Measurements from ENCODE around the gene TTLL5. TPM values are rescaled to one million over a fixed set of nuclear protein-coding genes. Genes with fewer than 3 reads are reported as not detected.

TTLL5 gene
- total RNA-seq, 1 donor from 2014 or later = 39.6 TPM

DNA sequence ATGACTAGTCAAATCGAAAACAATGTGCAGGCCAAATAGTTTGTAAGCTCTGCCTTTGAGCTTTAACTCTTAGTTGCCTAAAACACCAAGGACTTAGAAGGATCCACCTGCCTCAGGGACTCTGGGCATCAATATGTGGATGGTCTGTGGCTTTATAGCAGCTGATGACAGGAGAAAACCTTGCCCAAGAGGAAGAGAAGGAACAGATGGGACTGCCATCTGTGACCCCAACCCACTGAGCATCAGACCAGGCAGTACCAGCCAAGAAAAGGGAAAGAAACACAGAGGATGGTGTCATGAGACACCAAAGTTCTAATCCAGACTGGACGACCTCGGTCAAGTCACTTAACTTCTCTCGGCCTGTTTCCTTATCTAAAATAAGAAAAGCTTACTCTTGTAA lies 308.1 kb downstream of the TTLL5 start:
- no peak for TF ChIP-seq CTCF (conservative IDR thresholded peaks at IDR 0.05; ENCODE audit: low read depth, low read length)
- no peak overlapping the region for H3K4me3 ChIP-seq (ENCODE audit: low read depth, low read length)
- DNase-seq (ENCODE audit: low read depth) = no peak

DNA sequence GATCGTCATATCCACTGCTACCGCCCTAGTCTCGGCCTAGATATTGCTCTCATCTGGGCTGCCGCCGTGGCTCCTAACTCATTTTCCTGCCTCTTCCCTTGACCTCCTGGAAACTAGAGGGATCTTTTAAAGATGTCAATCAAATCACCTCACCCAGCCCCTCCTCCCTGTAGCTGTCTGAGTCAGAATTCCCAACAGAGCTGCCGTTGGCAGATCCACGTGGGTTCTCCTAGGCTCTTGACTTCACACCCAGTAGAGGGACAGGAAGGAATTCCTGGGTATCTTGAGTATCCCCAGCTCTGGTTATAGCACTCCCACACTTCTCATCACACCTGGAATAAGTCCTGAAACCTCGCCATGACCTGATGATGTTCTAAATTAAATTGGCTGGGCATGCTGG lies 308.8 kb downstream of the TTLL5 start:
- TF ChIP-seq CTCF (conservative IDR thresholded peaks at IDR 0.05; ENCODE audit: low read depth, low read length) = no peak
- no peak overlapping the region for H3K4me3 ChIP-seq (ENCODE audit: low read depth, low read length)
- DNase-seq (ENCODE audit: low read depth) = no peak

DNA sequence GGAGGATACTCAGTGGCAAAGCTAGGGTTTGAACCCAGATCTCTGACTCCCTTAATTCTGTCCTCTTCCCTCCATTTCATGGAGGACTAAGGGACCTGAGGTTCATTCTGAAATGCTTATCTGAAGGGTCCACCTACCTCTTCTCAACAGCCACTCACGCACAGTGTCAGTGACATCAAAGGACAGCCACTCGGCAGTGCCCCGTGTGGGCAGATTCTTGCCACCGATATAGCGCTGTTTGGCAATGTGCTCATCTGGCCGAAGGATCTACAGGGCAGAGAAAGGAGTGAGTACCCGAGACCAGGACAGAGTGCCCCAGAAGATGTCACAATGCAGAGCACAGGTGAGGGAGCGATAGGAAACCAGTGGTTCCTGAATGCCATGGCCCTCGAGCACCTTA lies 309.9 kb downstream of the TTLL5 start:
- TF ChIP-seq CTCF (conservative IDR thresholded peaks at IDR 0.05; ENCODE audit: low read depth, low read length) = no peak
- DNase-seq (ENCODE audit: low read depth) = no peak
- H3K4me3 ChIP-seq (ENCODE audit: low read depth, low read length) = no peak overlapping the region

DNA sequence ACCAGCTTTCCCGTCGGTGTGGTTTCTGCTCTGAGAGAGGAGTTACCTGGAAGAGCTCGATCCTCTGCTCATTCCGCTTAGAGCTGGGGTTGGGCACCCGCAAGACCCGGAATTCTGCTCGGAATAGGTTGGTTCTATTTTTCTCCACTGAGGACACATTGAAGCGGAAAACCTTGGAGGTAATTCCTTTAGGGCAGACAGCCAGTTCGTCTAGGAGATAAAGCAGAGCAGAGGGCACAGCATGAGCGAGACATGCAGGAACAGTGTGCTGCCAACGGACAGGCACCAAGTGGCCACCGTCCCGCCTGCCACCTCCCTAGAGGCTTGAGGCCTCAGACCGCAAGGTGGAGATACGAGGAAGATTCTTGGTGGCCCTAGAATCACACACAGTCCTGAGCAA lies 310.5 kb downstream of the TTLL5 start:
- no peak for DNase-seq (ENCODE audit: low read depth)
- H3K4me3 ChIP-seq (ENCODE audit: low read depth, low read length) = no peak overlapping the region
- TF ChIP-seq CTCF (conservative IDR thresholded peaks at IDR 0.05; ENCODE audit: low read depth, low read length) = no peak

- no peak for DNase-seq (ENCODE audit: low read depth)
- H3K4me3 ChIP-seq (ENCODE audit: low read depth, low read length) = no peak overlapping the region
- no peak for TF ChIP-seq CTCF (conservative IDR thresholded peaks at IDR 0.05; ENCODE audit: low read depth, low read length)
These were observed 311.9 kb downstream of the TTLL5 start for GRCh38 chr14:75972801-75973421.

DNA sequence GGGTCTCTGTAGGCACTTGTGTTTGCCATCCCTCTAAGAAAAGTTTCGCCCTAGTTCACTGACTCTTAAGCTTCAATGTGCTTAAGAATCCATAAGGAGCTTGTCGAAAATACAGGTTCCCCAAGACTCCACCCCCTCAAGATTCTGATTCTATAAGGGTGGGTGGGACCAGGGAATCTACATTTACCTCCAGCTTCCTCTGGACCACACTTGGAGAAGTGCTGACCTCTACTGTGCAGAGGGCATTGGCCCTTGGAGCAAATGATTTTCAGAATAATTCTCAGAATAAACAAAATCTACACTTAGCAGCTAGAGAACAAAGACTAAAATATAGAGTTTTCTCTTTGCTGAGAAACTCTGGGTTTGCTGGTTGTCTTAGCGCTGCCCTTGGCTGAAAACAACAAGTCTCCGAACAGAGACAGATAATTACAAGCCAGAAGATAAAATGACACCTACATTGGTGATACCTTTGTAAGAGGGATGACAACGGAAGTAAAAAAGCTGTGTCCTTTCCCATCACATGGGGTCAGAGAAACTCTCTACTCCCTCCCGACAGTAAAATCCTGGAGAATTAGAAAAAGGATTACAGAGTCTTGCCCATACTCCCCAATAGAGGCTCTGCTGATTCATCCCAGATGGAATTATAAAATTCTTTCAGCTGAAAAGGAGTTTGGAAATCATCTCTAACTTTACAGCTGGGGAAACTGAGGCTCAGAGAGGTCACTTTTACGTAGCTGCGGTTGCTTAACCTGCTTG lies 316.0 kb downstream of the TTLL5 start:
- DNase-seq (ENCODE audit: low read depth) = no peak
- no peak for TF ChIP-seq CTCF (conservative IDR thresholded peaks at IDR 0.05; ENCODE audit: low read depth, low read length)
- H3K4me3 ChIP-seq (ENCODE audit: low read depth, low read length) = no peak overlapping the region

DNA sequence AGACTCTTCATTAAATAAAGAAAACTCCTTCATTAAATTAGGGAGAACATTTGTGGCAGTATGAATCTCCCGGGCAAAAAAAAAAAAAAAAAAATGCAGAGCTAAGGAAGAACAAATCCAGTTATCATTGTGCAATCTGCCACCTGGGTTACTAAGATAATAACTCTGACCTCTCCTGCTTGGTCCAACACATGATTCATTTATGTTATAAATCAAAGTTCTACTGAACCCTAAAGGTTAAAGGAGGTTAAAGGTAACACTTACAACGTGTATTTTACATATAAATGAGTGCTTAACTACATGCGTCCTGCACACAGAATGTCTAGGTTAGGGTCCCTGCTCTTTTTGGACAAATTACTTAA lies 316.5 kb downstream of the TTLL5 start:
- TF ChIP-seq CTCF (conservative IDR thresholded peaks at IDR 0.05; ENCODE audit: low read depth, low read length) = no peak
- no peak overlapping the region for H3K4me3 ChIP-seq (ENCODE audit: low read depth, low read length)
- DNase-seq (ENCODE audit: low read depth) = no peak

Measured in epithelial cell of proximal tubule (primary cell).